ENCODE data around the gene SPTLC1. TPM values are rescaled to one million over a fixed set of nuclear protein-coding genes. Genes with fewer than 3 reads are reported as not detected.

Gene SPTLC1
- total and polyA plus RNA-seq, 2 of the 13 experiments (the other 11 are each of a cell fraction or from before 2014, with no cell fraction given) = 56.2 to 72.5 TPM

GRCh38 chr9:92138157-92138959 lies 23.1 kb upstream of the SPTLC1 start (continued):
- TF ChIP-seq AHDC1 (CRISPR knock-in tag; IDR thresholded peaks at IDR 0.05; ENCODE audit: borderline replicate concordance) (no peak), IRF2 (CRISPR knock-in tag; IDR thresholded peaks at IDR 0.05) (0 out of 2 replicates have a peak, but pooled peaks have one; percentile 28), ZNF883 (CRISPR knock-in tag; IDR thresholded peaks at IDR 0.05; ENCODE audit: not compliant biosample characterization) (peak; percentile 56), GATAD2A (CRISPR knock-in tag; IDR thresholded peaks at IDR 0.05) (peak; percentile 15; the same call in 1 of the 2 replicates), ZNF720 (CRISPR knock-in tag; IDR thresholded peaks at IDR 0.05) (no peak), NR2F2 (IDR thresholded peaks at IDR 0.05; ENCODE audit: borderline replicate concordance, low read depth) (peak; percentile 71; the same call in 1 of the 2 replicates), GPBP1L1 (CRISPR knock-in tag; IDR thresholded peaks at IDR 0.05) (no peak), PLRG1 (conservative IDR thresholded peaks at IDR 0.05) (no peak), ZFYVE20 (CRISPR knock-in tag; IDR thresholded peaks at IDR 0.05; ENCODE audit: borderline replicate concordance, low read depth) (no peak), THAP8 (CRISPR knock-in tag; IDR thresholded peaks at IDR 0.05; ENCODE audit: borderline replicate concordance) (no peak), ZFY (CRISPR knock-in tag; IDR thresholded peaks at IDR 0.05) (peak; percentile 72), TOPORS (CRISPR knock-in tag; IDR thresholded peaks at IDR 0.05) (no peak), ATF4 (CRISPR knock-in tag; IDR thresholded peaks at IDR 0.05) (no peak; a peak in 1 of 4 replicates), ZNF577 (CRISPR knock-in tag; IDR thresholded peaks at IDR 0.05; ENCODE audit: borderline replicate concordance, low read depth) (no peak), RBFOX2 (IDR thresholded peaks at IDR 0.05; ENCODE audit: low read depth, low read length) (no peak), ZC3H4 (CRISPR knock-in tag; IDR thresholded peaks at IDR 0.05; ENCODE audit: borderline replicate concordance) (no peak), POLR2G (IDR thresholded peaks at IDR 0.05; ENCODE audit: low read depth, low read length) (no peak; the same call in 1 of the 2 replicates)
- TF ChIP-seq, protein P1, sequence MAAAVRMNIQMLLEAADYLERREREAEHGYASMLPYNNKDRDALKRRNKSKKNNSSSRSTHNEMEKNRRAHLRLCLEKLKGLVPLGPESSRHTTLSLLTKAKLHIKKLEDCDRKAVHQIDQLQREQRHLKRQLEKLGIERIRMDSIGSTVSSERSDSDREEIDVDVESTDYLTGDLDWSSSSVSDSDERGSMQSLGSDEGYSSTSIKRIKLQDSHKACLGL (CRISPR knock-in tag; IDR thresholded peaks at IDR 0.05) = peak; percentile 56; the same call in 1 of the 2 replicates
- TF ChIP-seq, protein P2, sequence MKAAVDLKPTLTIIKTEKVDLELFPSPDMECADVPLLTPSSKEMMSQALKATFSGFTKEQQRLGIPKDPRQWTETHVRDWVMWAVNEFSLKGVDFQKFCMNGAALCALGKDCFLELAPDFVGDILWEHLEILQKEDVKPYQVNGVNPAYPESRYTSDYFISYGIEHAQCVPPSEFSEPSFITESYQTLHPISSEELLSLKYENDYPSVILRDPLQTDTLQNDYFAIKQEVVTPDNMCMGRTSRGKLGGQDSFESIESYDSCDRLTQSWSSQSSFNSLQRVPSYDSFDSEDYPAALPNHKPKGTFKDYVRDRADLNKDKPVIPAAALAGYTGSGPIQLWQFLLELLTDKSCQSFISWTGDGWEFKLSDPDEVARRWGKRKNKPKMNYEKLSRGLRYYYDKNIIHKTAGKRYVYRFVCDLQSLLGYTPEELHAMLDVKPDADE (CRISPR knock-in tag; IDR thresholded peaks at IDR 0.05) = no peak
